Peyer's patch (tissue), 4 donors: ENCODE measurements around the gene HYAL2.

Source experiments
- CTCF ChIP-seq, 6 experiments: fragments of 450-650 bp in 4 of 6; fragments of 200-600 bp in 2 of 6; sonication (generic) in 1 of 6; IDR thresholded peaks; one replicate each; pipeline ENCODE4 v1.5.1; 2017 to 2019; ENCODE audit warnings: antibody characterized with exemption in 6 of 6, mild to moderate bottlenecking in 3 of 6, moderate library complexity in 1 of 6
- POLR2A ChIP-seq, 2 donors: fragments of 450-650 bp; IDR thresholded peaks; one replicate each; pipeline ENCODE4 v1.5.1; 2017; ENCODE audit warnings: antibody characterized with exemption in 2 of 2, mild to moderate bottlenecking in 2 of 2, moderate library complexity in 2 of 2

- TF ChIP-seq CTCF (IDR thresholded peaks at IDR 0.05) (no peak), POLR2A (IDR thresholded peaks at IDR 0.05) (no peak)
Observed at GRCh38 chr3:50289130-50289529, 33.4 kb downstream of the HYAL2 start.
